RPMI7951 (cell line): Measurements from ENCODE around the gene NUP214. TPM values are rescaled to one million over a fixed set of nuclear protein-coding genes. Genes with fewer than 3 reads are reported as not detected.
A peak's percentile ranks its signal among the peaks of the same experiment; 100 is the strongest.
"Not testable (repeated sequence)": the region's sequence is repeated elsewhere in the genome, so short reads cannot be mapped to it uniquely, and the experiment has no call there.

Experiments
- DNase-seq: peaks from one replicate; pipeline ENCODE4 v3.0.0-alpha.2; 2012; ENCODE audit warnings: low read depth
- total RNA-seq: library from RNA; depleted of rRNA; stranded (reverse); fragments of >200 nt; shearing (Covaris generic); gene quantifications from 2 replicates; pipeline ENCODE4 v1.2.3, GENCODE V29; 2014

The NUP214 gene
- total RNA-seq, 1 experiment from 2014 or later: 11.7 TPM

- DNase-seq: no peak
These were observed 35.2 kb downstream of the NUP214 start for GRCh38 chr9:131160416-131161112.

GRCh38 chr9:131161585-131161984 lies 36.2 kb downstream of the NUP214 start:
- DNase-seq: no peak

- no peak for DNase-seq
These were observed 37.5 kb downstream of the NUP214 start for GRCh38 chr9:131162886-131163285.

GRCh38 chr9:131165523-131165922 lies 40.1 kb downstream of the NUP214 start:
- DNase-seq: no peak

- no peak for DNase-seq
These were observed 41.8 kb downstream of the NUP214 start for GRCh38 chr9:131167146-131167692.

GRCh38 chr9:131167936-131168335 lies 42.5 kb downstream of the NUP214 start:
- no peak for DNase-seq

- DNase-seq: no peak
These were observed 44.3 kb downstream of the NUP214 start for GRCh38 chr9:131169563-131170240.

GRCh38 chr9:131173995-131174394 lies 48.6 kb downstream of the NUP214 start:
- DNase-seq: no peak

- DNase-seq: no peak
These were observed 49.4 kb downstream of the NUP214 start for GRCh38 chr9:131174681-131175239.

- DNase-seq: no peak
These were observed 52.5 kb downstream of the NUP214 start for GRCh38 chr9:131177898-131178297.

- peak; percentile 53 for DNase-seq
These were observed 53.0 kb downstream of the NUP214 start for GRCh38 chr9:131178382-131178781.

- no peak for DNase-seq
These were observed 53.5 kb downstream of the NUP214 start for GRCh38 chr9:131178926-131179325.

GRCh38 chr9:131179561-131180219 lies 54.3 kb downstream of the NUP214 start:
- peak; percentile 6 for DNase-seq

GRCh38 chr9:131180454-131180853 lies 55.1 kb downstream of the NUP214 start:
- DNase-seq: no peak

GRCh38 chr9:131181091-131181681 lies 55.8 kb downstream of the NUP214 start:
- no peak for DNase-seq

GRCh38 chr9:131185924-131186323 lies 60.5 kb downstream of the NUP214 start:
- DNase-seq: no peak

GRCh38 chr9:131186622-131187021 lies 61.2 kb downstream of the NUP214 start:
- DNase-seq: no peak

- DNase-seq: no peak
These were observed 62.6 kb downstream of the NUP214 start for GRCh38 chr9:131187957-131188356.

GRCh38 chr9:131188976-131189375 lies 63.6 kb downstream of the NUP214 start:
- DNase-seq: no peak

- no peak for DNase-seq
These were observed 64.8 kb downstream of the NUP214 start for GRCh38 chr9:131190191-131190590.

GRCh38 chr9:131191032-131191431 lies 65.6 kb downstream of the NUP214 start:
- not testable (repeated sequence) for DNase-seq

- no peak for DNase-seq
These were observed 66.5 kb downstream of the NUP214 start for GRCh38 chr9:131191857-131192256.
